ENCODE results near the gene ZFP92. TPM values are rescaled to one million over a fixed set of nuclear protein-coding genes. Genes with fewer than 3 reads are reported as not detected.
"Not testable (repeated sequence)": the region's sequence is repeated elsewhere in the genome, so short reads cannot be mapped to it uniquely, and the experiment has no call there.

Gene ZFP92
- total RNA-seq, 1 experiment from 2014 or later: 0.16 TPM

GRCh38 chrX:153401133-153401764 lies 10.0 kb upstream of the ZFP92 start, which contains the start of gene PNMA6E:
PNMA6E (minus strand) TSS chrX:153401350; CDS start chrX:153398849, 2,501 bp downstream.
- no peaks in the 10 kb centered on the region for H3K9me3 Mint-ChIP-seq (ENCODE audit: unreplicated experiment)
- no peaks in the 10 kb centered on the region for H3K27me3 ChIP-seq (replicated peaks; ENCODE audit: control insufficient read depth, insufficient read depth, low read length)
- POLR2A ChIA-PET: no interaction called here
- H3K36me3 Mint-ChIP-seq (ENCODE audit: insufficient read depth, unreplicated experiment): no peaks in the 10 kb centered on the region
- intact Hi-C loops (cut with micrococcal nuclease; ENCODE audit: unreplicated experiment): no loop called here
- no peaks in the 10 kb centered on the region for H3K4me1 ChIP-seq
- CTCF ChIA-PET: no interaction called here
- H3K27me3 Mint-ChIP-seq (ENCODE audit: insufficient read depth, unreplicated experiment): peaks cover 10% of the 10 kb centered on the region
- no TSS peak for BruUV-seq (replicated peaks)
- no peaks in the 10 kb centered on the region for H3K4me1 Mint-ChIP-seq (ENCODE audit: low read depth, unreplicated experiment)
- no peak within 1 kb of the TSS for H3K4me3 ChIP-seq (ENCODE audit: low read depth, low read length)
- TF ChIP-seq CTCF (IDR thresholded peaks at IDR 0.05; ENCODE audit: insufficient read depth in 1 of 2, low read depth in 1 of 2, low read length in 1 of 2, severe bottlenecking in 1 of 2, unreplicated experiment in 1 of 2): no peak
- no peaks in the 10 kb centered on the region for H3K36me3 ChIP-seq (ENCODE audit: control insufficient read depth, insufficient read depth, low read length)
- DNase-seq: no peak
- H3K4me3 Mint-ChIP-seq (ENCODE audit: unreplicated experiment): no peak within 1 kb of the TSS
- no peaks in the 10 kb centered on the region for H3K9me3 ChIP-seq
- H3K27ac Mint-ChIP-seq (ENCODE audit: unreplicated experiment): no peak within 1 kb of the TSS

- H3K36me3 ChIP-seq (ENCODE audit: control insufficient read depth, insufficient read depth, low read length); intact Hi-C loops (cut with micrococcal nuclease; ENCODE audit: unreplicated experiment); H3K9me3 Mint-ChIP-seq (ENCODE audit: unreplicated experiment); DNase-seq; BruUV-seq (replicated peaks); H3K9me3 ChIP-seq; POLR2A ChIA-PET; H3K27me3 Mint-ChIP-seq (ENCODE audit: insufficient read depth, unreplicated experiment); H3K27ac Mint-ChIP-seq (ENCODE audit: unreplicated experiment); CTCF ChIA-PET; H3K4me3 Mint-ChIP-seq (ENCODE audit: unreplicated experiment); H3K4me1 ChIP-seq; H3K4me1 Mint-ChIP-seq (ENCODE audit: low read depth, unreplicated experiment); H3K27me3 ChIP-seq (replicated peaks; ENCODE audit: control insufficient read depth, insufficient read depth, low read length); H3K36me3 Mint-ChIP-seq (ENCODE audit: insufficient read depth, unreplicated experiment); H3K4me3 ChIP-seq (ENCODE audit: low read depth, low read length): not testable (repeated sequence)
Measured at GRCh38 chrX:153404333-153404732, 6.9 kb upstream of the ZFP92 start.

DNA sequence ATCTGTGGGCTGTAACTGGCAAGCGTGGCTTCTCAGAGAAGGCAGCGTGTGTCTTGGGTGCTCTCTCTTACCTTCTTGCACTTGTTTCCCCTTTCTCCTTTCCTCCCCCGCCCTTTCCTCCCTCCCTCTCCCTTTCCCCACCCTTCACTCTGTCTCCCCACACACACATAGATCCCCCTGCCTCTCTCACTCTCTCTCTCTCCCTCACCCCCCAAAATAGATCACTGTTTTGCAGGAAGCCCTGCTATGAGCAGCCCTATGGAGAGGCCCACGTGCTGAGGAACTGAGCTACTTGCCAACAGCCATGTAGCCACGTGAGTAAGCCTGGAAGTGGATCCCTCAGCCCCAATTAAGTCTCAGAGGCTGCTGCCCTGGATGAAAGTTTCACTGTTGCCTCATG lies 5.8 kb upstream of the ZFP92 start:
- Mint-ChIP-seq H3K4me1 (ENCODE audit: low read depth, unreplicated experiment) (no peaks in the 10 kb centered on the region), H3K27me3 (ENCODE audit: insufficient read depth, unreplicated experiment) (peaks cover 10% of the 10 kb centered on the region), H3K36me3 (ENCODE audit: insufficient read depth, unreplicated experiment) (no peaks in the 10 kb centered on the region), H3K27ac (ENCODE audit: unreplicated experiment) (no peak overlapping the region), H3K4me3 (ENCODE audit: unreplicated experiment) (no peak overlapping the region), H3K9me3 (ENCODE audit: unreplicated experiment) (no peaks in the 10 kb centered on the region)
- Histone ChIP-seq H3K36me3 (ENCODE audit: control insufficient read depth, insufficient read depth, low read length) (no peaks in the 10 kb centered on the region), H3K4me3 (ENCODE audit: low read depth, low read length) (no peak overlapping the region), H3K27me3 (replicated peaks; ENCODE audit: control insufficient read depth, insufficient read depth, low read length) (no peaks in the 10 kb centered on the region), H3K4me1 (no peaks in the 10 kb centered on the region), H3K9me3 (no peaks in the 10 kb centered on the region)
- intact Hi-C loops (cut with micrococcal nuclease; ENCODE audit: unreplicated experiment): no loop called here
- POLR2A ChIA-PET: no interaction called here
- TF ChIP-seq CTCF (IDR thresholded peaks at IDR 0.05; ENCODE audit: insufficient read depth in 1 of 2, low read depth in 1 of 2, low read length in 1 of 2, severe bottlenecking in 1 of 2, unreplicated experiment in 1 of 2): no peak
- no peak for DNase-seq
- no TSS peak for BruUV-seq (replicated peaks)
- CTCF ChIA-PET: no interaction called here

- H3K27me3 ChIP-seq (replicated peaks; ENCODE audit: control insufficient read depth, insufficient read depth, low read length): no peaks in the 10 kb centered on the region
- Mint-ChIP-seq H3K9me3 (ENCODE audit: unreplicated experiment) (no peaks in the 10 kb centered on the region), H3K4me1 (ENCODE audit: low read depth, unreplicated experiment) (no peaks in the 10 kb centered on the region), H3K27me3 (ENCODE audit: insufficient read depth, unreplicated experiment) (peaks cover 13% of the 10 kb centered on the region), H3K27ac (ENCODE audit: unreplicated experiment) (no peak overlapping the region), H3K4me3 (ENCODE audit: unreplicated experiment) (no peak overlapping the region), H3K36me3 (ENCODE audit: insufficient read depth, unreplicated experiment) (no peaks in the 10 kb centered on the region)
- no TSS peak for BruUV-seq (replicated peaks)
- H3K36me3 ChIP-seq (ENCODE audit: control insufficient read depth, insufficient read depth, low read length): no peaks in the 10 kb centered on the region
- DNase-seq: no peak
- ChIA-PET CTCF (no interaction called here), POLR2A (no interaction called here)
- H3K4me3 ChIP-seq (ENCODE audit: low read depth, low read length): no peak overlapping the region
- H3K9me3 ChIP-seq: no peaks in the 10 kb centered on the region
- TF ChIP-seq CTCF (IDR thresholded peaks at IDR 0.05; ENCODE audit: insufficient read depth in 1 of 2, low read depth in 1 of 2, low read length in 1 of 2, severe bottlenecking in 1 of 2, unreplicated experiment in 1 of 2): no peak
- H3K4me1 ChIP-seq: no peaks in the 10 kb centered on the region
- intact Hi-C loops (cut with micrococcal nuclease; ENCODE audit: unreplicated experiment): no loop called here
Measured at GRCh38 chrX:153406011-153406410, 5.3 kb upstream of the ZFP92 start.

Measured in Caco-2 (cell line).